ENCODE results near the gene ERO1A.

ERO1A gene

DNA sequence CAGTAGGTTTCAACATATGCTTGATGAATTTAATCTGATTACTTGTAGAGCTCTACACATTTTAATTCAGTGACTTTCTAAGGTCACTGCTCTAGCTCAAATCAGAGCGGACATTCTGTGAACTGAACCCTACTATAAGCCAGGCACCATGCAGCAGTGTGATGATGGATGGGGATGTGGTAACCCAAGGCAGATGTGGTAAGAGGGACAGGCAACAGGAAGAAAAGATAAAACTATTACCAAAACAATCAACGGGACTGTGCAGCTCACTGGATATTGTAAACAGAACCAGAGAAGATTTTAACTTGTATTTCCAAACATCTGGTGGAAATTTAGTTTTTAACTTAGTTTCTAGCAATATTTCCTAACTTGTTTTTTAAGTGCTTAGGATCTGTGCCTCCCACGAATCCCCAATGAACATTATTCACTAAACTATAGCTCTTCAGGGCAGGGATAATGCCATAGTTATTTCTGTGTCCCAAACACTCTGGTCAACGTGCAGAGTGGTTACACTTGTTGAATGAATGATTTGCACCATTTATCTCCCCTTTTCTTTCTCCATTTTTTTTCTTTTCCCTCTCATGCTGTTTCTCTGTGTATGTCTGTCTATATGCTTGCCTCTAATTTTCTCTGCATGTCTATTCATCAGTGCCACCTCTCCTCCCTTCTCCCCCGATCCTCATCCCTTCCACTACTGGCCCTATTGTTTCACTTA lies 3.0 kb downstream of the ERO1A start:
- TF ChIP-seq, protein P1, sequence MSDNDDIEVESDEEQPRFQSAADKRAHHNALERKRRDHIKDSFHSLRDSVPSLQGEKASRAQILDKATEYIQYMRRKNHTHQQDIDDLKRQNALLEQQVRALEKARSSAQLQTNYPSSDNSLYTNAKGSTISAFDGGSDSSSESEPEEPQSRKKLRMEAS (IDR thresholded peaks at IDR 0.05), result no peak
- TF ChIP-seq, protein P2, sequence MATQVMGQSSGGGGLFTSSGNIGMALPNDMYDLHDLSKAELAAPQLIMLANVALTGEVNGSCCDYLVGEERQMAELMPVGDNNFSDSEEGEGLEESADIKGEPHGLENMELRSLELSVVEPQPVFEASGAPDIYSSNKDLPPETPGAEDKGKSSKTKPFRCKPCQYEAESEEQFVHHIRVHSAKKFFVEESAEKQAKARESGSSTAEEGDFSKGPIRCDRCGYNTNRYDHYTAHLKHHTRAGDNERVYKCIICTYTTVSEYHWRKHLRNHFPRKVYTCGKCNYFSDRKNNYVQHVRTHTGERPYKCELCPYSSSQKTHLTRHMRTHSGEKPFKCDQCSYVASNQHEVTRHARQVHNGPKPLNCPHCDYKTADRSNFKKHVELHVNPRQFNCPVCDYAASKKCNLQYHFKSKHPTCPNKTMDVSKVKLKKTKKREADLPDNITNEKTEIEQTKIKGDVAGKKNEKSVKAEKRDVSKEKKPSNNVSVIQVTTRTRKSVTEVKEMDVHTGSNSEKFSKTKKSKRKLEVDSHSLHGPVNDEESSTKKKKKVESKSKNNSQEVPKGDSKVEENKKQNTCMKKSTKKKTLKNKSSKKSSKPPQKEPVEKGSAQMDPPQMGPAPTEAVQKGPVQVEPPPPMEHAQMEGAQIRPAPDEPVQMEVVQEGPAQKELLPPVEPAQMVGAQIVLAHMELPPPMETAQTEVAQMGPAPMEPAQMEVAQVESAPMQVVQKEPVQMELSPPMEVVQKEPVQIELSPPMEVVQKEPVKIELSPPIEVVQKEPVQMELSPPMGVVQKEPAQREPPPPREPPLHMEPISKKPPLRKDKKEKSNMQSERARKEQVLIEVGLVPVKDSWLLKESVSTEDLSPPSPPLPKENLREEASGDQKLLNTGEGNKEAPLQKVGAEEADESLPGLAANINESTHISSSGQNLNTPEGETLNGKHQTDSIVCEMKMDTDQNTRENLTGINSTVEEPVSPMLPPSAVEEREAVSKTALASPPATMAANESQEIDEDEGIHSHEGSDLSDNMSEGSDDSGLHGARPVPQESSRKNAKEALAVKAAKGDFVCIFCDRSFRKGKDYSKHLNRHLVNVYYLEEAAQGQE (IDR thresholded peaks at IDR 0.05; ENCODE audit: low read depth), result no peak
- TF ChIP-seq TAF1 (IDR thresholded peaks at IDR 0.05; ENCODE audit: low read depth), result no peak
- TF ChIP-seq EGR1 (IDR thresholded peaks at IDR 0.05), result no peak
- TF ChIP-seq YY1 (IDR thresholded peaks at IDR 0.05; ENCODE audit: low read depth), result no peak
- no peak for TF ChIP-seq ZBTB7A (IDR thresholded peaks at IDR 0.05; ENCODE audit: low read depth)
- TF ChIP-seq EP300 (IDR thresholded peaks at IDR 0.05; ENCODE audit: borderline replicate concordance), result no peak
- no peak for TF ChIP-seq CEBPB (IDR thresholded peaks at IDR 0.05)
- TF ChIP-seq TEAD4 (IDR thresholded peaks at IDR 0.05), result no peak
- no peak for TF ChIP-seq FOXM1 (IDR thresholded peaks at IDR 0.05; ENCODE audit: borderline replicate concordance, low read depth)
- TF ChIP-seq NFIC (IDR thresholded peaks at IDR 0.05), result no peak
- TF ChIP-seq TCF12 (IDR thresholded peaks at IDR 0.05; ENCODE audit: low read depth), result no peak
- TF ChIP-seq CREB1 (IDR thresholded peaks at IDR 0.05; ENCODE audit: low read depth), result no peak
- TF ChIP-seq, protein P3, sequence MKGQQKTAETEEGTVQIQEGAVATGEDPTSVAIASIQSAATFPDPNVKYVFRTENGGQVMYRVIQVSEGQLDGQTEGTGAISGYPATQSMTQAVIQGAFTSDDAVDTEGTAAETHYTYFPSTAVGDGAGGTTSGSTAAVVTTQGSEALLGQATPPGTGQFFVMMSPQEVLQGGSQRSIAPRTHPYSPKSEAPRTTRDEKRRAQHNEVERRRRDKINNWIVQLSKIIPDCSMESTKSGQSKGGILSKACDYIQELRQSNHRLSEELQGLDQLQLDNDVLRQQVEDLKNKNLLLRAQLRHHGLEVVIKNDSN (IDR thresholded peaks at IDR 0.05), result no peak

DNA sequence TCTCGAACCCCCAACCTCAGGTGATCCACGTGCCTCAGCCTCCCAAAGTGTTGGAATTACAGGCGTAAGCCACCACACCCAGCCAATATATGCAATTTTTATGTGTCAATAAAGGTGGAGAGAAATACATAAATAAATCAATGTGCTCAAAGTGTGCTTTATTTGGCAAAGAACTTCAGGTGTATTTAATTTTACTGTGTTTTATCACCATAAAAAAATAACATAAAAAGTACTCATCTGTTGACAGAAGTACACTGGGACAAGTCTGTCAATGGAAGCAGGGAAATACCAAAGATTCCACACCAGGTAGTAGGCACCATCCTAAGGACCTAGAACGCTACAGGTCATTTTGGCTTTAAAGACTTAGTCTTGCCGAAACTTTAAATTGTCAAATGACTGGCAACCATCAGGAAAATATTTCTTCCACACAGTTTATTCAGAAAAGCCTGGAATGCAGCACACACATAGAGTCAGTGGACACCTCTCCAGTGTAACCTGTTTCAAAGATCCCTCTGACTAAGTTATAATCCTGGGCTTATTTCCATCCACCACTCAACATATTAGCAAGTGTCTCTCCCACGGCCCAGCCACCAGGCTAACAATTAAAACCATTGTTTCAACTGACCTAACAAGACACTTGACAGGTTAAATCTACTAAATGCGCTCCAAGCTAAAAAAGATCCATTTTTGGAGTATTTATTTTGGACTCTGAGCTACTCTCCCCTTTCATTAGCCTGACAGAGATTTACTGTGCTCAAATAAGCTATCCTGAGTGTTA lies 4.2 kb downstream of the ERO1A start:
- TF ChIP-seq TEAD4 (IDR thresholded peaks at IDR 0.05) (no peak), CEBPB (IDR thresholded peaks at IDR 0.05) (no peak), YY1 (IDR thresholded peaks at IDR 0.05; ENCODE audit: low read depth) (no peak), TAF1 (IDR thresholded peaks at IDR 0.05; ENCODE audit: low read depth) (no peak), TCF12 (IDR thresholded peaks at IDR 0.05; ENCODE audit: low read depth) (no peak)
- TF ChIP-seq, protein P1 (IDR thresholded peaks at IDR 0.05), result no peak

DNA sequence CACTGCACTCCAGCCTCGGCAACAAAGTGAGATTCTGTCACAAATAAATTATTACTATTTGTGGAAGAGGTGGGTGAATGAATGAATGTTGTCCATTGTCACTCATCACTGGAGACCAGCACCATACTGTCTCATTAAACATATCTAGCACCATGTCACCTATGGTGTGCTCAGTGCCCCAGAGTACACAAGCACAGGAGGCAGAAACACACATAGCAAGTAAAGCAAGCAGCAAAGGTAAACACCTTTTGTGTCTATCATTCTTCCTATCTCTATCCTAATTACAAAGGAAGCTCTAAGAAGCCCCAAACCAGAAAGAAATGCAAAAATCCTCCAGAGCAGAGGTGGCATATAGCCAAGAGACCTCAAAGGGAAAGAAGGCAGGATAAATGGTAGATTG lies 9.2 kb downstream of the ERO1A start:
- no peak for TF ChIP-seq ZBTB7A (IDR thresholded peaks at IDR 0.05; ENCODE audit: low read depth)
- TF ChIP-seq, protein P1 (IDR thresholded peaks at IDR 0.05), result no peak
- no peak for TF ChIP-seq TCF12 (IDR thresholded peaks at IDR 0.05; ENCODE audit: low read depth)
- TF ChIP-seq, protein P3 (IDR thresholded peaks at IDR 0.05), result no peak
- TF ChIP-seq NFIC (IDR thresholded peaks at IDR 0.05), result no peak
- TF ChIP-seq, protein P2 (IDR thresholded peaks at IDR 0.05; ENCODE audit: low read depth), result no peak
- TF ChIP-seq EP300 (IDR thresholded peaks at IDR 0.05; ENCODE audit: borderline replicate concordance), result no peak
- no peak for TF ChIP-seq CEBPB (IDR thresholded peaks at IDR 0.05)
- TF ChIP-seq RAD21 (IDR thresholded peaks at IDR 0.05; ENCODE audit: low read depth), result no peak
- TF ChIP-seq CREB1 (IDR thresholded peaks at IDR 0.05; ENCODE audit: low read depth), result no peak
- TF ChIP-seq TEAD4 (IDR thresholded peaks at IDR 0.05), result no peak
- TF ChIP-seq YY1 (IDR thresholded peaks at IDR 0.05; ENCODE audit: low read depth), result no peak
- no peak for TF ChIP-seq EGR1 (IDR thresholded peaks at IDR 0.05)
- TF ChIP-seq TAF1 (IDR thresholded peaks at IDR 0.05; ENCODE audit: low read depth), result no peak
- no peak for TF ChIP-seq FOXM1 (IDR thresholded peaks at IDR 0.05; ENCODE audit: borderline replicate concordance, low read depth)

DNA sequence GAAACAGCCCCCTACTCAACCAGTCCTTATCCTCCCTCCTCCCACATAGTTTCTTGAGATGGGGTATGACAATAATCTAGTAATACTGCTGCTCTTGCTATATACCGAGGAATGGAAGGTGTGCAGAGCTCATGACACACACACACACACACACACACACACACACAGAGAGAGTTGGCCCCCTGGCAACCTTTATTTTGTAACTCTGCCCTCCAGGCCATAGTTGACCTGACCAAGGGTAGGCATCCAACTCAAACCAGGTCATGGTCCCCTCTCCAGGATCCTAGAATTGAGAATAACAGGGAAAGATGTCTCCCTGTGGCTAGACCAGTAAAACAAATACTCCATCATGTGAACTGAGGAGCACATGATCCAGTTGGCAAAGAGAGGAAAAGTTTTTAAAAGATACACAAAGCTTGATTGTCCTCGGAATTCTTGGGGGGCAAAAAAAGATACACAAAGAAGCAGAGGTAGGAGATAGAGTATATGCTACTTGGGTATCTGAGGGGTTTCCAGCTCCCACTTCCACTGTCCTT lies 11.3 kb downstream of the ERO1A start:
- TF ChIP-seq ZBTB7A (IDR thresholded peaks at IDR 0.05; ENCODE audit: low read depth) (no peak), TAF1 (IDR thresholded peaks at IDR 0.05; ENCODE audit: low read depth) (no peak), NFIC (IDR thresholded peaks at IDR 0.05) (no peak), TEAD4 (IDR thresholded peaks at IDR 0.05) (no peak), YY1 (IDR thresholded peaks at IDR 0.05; ENCODE audit: low read depth) (no peak), FOXM1 (IDR thresholded peaks at IDR 0.05; ENCODE audit: borderline replicate concordance, low read depth) (no peak), RAD21 (IDR thresholded peaks at IDR 0.05; ENCODE audit: low read depth) (no peak), CEBPB (IDR thresholded peaks at IDR 0.05) (no peak)
- TF ChIP-seq, protein P2 (IDR thresholded peaks at IDR 0.05; ENCODE audit: low read depth), result no peak

All from Ishikawa (cell line).